HG02884 (cell line): ENCODE measurements around the gene ZNF385A.
A peak's percentile ranks its signal among the peaks of the same experiment; 100 is the strongest.
"Not testable (repeated sequence)": the region's sequence is repeated elsewhere in the genome, so short reads cannot be mapped to it uniquely, and the experiment has no call there.

ENCODE experiments used
- ATAC-seq: cut with Tn5 transposase; IDR thresholded peaks from one replicate; pipeline ENCODE4 v1.9.1; 2021; ENCODE audit warnings: mild to moderate bottlenecking, moderate library complexity; ENCODE audit not compliant: unreplicated experiment

ZNF385A gene

DNA sequence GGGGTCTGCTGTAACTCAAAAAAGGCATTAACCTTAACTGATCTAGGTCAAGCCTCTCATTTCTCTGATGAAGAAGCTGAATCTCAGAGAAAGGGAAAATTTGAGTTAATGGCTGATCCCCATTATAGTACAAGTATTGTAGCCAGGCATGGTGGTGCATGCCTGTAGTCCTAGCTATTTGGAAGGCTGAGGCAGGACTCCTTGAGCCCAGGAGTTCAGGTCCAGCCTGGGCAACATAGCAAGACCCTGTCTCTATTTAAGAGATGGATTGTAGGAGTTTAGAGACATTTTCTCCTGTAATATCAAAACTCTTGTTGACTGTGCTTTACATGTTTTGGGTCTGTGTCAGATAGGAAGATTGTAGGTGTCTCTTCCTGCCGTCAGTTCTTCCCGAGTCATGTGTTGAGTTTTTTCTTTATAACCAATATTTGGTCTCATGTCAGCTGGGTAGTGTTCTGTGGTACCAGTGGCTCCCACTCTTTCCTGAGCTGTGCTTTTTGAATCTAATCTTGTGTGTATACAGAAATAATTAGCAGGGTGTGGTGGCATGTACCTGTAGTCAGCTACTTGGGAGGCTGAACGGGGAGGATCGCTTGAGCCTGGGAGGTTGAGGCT, 51.0 kb downstream of the ZNF385A start:
- no peak for ATAC-seq

DNA sequence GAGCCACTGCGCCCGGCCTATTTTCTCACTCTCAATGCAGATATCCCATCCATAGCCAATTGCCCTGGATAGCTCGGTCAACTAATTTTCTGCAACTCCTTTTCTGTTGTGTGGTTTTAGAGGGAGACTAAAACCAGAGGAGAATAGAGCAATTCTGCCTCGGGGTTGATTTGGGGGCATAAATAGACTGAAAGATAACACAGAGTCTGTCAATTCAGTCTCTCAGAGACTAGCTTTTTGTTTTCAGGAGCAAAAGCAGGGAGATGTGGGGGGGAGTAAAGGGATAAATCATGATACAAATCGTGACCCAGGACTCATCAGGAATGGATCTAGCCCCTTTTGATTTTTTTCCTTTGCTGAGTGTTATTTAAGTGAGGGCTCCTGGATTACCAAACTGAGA, 53.1 kb downstream of the ZNF385A start:
- ATAC-seq = no peak

DNA sequence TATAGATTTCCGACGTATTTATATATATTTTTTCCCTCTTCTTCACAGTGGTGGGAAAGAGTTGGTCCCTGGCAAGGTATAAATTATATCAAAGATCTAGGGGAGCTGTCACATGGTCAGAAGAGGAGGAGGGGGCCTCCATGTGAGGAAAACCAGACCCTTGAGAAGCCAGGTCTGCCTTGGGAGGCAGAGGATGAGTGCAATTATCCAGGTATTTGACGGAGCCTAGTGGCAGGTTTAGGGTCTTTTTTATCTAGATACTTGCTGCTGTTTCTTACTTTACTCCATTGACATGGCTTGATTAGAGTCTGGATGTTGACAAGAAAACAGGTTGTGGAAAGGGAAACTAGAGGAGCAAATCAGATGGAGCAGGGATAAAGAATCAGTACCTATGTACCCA, 54.1 kb downstream of the ZNF385A start:
- ATAC-seq = no peak

DNA sequence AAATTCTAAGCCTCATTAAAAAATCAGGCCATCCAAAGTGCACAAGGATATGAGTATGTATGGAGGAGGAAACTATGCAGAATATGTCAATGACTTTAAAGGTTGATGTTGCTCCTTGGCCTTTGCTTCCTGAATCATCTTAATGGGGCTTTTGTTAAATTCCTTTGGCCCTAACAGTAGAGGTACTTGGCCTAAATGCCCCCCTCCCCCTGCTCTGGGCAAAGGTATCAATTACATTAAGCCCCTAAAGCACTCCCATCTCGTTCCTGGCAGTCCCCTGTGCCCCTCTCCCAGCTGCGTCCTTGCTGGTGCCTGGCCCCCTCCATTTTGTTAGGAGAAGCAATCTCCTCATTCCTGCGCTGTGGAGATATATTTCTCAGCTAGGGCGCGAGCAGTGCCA, 54.8 kb downstream of the ZNF385A start:
- no peak for ATAC-seq

DNA sequence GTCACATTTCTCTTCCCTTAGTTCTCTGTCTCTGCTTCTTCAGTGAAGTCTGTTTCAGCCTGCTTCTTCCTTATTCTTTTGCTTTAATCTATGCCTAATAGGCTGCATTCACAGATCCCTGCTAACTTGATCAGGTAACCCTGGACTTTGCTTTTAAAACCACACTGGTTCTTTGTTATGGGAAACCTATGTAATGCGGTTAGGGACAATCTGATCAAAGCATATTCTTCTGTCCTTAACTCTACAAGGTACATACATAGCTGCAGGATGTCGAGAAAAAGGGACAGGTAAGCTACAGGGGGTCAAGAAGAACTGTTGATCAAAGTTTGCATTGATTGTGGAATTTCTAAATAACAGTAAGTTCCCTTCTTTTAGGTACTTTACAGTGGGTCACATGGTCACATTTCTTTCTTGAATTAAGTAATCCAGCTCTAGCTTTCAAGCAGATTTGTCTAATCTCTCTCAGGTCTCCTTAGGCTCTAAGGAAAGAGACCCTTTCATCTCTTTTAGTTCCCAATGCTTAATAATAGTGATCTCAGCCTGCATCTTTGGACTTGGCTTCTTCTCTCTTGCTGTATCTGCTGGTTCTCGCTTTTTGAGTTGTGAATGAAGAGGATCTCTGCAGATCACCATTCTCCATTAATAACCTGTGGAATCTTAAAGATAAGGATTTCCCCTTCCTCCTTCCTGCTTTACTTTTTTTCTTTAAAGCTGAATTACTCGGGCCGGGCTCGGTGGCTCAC, 55.8 kb downstream of the ZNF385A start:
- no peak for ATAC-seq

DNA sequence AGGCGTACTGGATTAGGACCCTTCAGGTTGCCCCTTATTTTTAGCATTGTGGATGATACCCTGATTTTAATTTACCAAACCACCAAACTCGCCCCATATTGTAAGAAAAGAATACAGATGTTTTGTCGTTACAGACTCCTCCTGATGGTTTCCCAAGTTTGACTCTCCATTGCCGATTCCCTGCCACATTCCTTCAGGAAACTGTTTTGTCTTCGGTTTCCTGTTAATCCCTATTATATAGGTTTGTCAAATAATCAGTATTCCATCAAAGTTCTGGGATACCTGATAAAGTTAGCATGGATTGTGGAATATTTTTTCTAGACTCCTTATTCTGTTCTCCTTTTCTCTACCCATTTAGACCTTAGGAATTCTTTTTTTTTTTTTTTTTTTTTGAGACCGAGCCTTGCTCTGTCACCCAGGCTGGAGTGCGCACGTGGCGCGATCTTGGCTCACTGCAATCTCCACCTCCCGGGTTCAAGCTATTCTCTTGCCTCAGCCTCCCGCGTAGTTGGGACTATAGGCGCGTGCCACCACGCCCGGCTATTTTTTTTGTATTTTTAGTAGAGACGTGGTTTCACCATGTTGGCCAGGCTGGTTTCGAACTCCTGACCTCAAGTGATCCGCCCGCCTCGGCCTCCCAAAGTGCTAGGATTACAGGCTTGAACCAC, 59.0 kb downstream of the ZNF385A start:
- not testable (repeated sequence) for ATAC-seq

DNA sequence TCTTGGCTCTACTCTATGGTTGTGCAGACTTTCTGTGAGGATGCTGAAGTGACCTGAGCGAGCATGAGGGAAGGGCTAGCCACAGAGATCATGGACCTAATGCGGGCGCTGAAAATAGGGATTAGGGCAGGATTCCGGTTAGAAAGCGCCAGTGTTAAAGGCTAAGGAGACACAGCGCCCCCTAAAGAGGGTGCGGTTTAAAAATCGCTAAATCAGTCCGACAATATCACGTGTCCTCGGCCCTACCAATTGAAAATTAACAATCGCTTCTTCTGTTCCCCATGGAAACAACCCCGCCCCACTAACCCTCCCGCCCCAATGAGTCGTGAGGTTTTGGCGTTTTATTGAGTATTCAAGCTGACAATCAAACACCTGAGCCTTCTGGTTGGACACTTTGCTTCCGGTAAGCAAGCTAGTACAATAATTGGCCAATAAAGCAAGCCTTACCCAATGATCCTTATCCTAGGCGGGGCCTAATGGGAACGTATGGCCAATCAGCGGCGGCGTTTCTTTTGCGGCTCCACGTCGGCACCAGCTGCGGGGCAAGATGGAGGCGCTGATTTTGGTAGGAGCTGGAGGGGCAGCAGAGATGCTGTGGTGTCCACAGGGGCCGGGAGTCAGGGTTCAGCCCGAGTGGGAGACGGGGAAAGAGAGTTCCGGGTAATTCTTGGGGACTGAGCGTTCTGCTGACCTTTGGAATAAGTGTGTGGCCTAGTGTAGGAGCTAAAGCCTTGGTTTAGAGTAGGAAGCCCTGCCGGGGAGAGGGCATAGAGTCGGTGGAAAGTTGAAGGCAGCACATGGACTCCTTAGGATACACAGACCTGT, 59.7 kb downstream of the ZNF385A start, which contains the start of gene COPZ1:
COPZ1 (plus strand) TSS at position 515 of the 825 bp plus-strand sequence; CDS start at position 548, 33 bp downstream.
- peak; percentile 97 for ATAC-seq

DNA sequence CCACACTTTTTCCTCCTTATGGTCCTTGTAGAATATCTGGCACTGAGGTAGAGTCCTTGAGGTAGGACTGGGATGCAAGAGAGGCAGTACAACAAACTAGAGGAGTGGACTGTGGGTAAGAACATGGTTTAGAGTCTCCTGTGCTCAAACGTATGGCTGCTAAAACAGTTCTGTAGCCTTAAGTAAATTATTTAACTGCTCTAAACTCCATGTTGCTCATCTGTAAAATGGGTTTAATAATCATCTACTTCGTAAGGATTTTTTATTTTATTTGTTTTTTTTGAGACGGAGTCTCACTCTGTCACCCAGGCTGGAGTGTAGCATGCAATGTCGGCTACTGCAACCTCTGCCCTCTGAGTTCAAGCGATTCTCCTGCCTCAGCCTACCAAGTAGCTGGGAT, 63.2 kb downstream of the ZNF385A start:
- ATAC-seq = no peak
